Measurements from ENCODE around the gene ABLIM2. TPM values are rescaled to one million over a fixed set of nuclear protein-coding genes. Genes with fewer than 3 reads are reported as not detected.

ABLIM2 gene
- total and polyA plus RNA-seq, 10 of the 15 experiments (the other 5 are each of a cell fraction or from before 2014, with no cell fraction given), result 0.03 to 0.15 (median 0.05) TPM; not detected in 7

DNA sequence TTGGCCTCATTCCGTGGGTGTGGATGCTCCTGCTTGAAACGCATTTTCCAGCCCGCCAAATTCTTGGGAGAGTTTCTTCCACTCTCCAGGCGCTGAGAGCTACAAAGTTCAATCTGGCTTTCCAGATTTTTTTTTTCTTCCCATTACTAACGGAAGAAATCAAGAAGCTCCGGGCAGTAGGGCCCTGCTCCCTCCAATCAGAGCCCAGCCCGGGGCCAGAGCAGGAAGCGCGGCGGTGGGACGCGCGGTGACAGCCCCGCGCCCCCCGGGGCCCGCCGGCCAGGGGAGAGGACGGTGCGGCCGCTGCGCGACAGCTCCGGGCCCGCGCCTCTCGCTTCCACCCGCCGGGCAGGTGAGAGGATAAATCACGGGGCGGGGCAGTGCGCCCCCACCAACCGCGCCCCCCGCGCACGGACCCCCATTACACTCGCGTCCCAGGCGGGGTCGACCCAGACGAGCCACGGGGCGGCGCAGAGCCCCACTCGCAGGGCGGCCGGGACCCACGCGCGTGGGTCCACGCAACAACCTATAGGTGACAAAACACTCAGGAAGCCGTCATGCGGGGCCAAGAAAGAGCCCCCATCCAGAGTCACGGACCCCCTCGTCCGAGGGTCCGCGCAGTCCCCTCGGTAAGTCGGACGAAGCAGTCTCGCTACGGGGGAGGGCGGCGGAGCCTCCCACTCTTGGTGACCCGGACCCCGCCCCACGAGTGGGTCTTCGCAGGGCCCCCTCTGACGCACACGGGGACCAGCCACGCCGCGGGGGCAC is 219.8 kb downstream of the ABLIM2 start (continued):
- TF ChIP-seq SUPT20H (IDR thresholded peaks at IDR 0.05; ENCODE audit: borderline replicate concordance, control insufficient read depth, low read depth, low read length), result no peak
- TF ChIP-seq ZNF687 (IDR thresholded peaks at IDR 0.05), result no peak
- TF ChIP-seq ZNF217 (IDR thresholded peaks at IDR 0.05), result no peak

- Histone ChIP-seq H3K9me3 (replicated peaks; ENCODE audit: control insufficient read depth, insufficient read depth, low read length) (no peaks in the 10 kb centered on the region), H3K79me2 (ENCODE audit: control insufficient read depth, insufficient read depth, low read length) (no peaks in the 10 kb centered on the region), H3K4me1 (ENCODE audit: control insufficient read depth, insufficient read depth, low read length) (no peaks in the 10 kb centered on the region; the same call in 1 of the 2 replicates), H4K20me1 (ENCODE audit: control insufficient read depth, insufficient read depth) (no peaks in the 10 kb centered on the region), H3K27me3 (replicated peaks in 1 of 2; ENCODE audit: control insufficient read depth in 2 of 2, insufficient read depth in 2 of 2, low read length in 1 of 2) (peaks cover 0 to 8% of the 10 kb centered on the region in 2 experiments; a peak in 3 of 4 replicates), H3K36me3 (ENCODE audit: control insufficient read depth in 2 of 2, insufficient read depth in 2 of 2, low read length in 1 of 2) (no peaks in the 10 kb centered on the region), H3K4me2 (ENCODE audit: control insufficient read depth, insufficient read depth) (no peak overlapping the region), H3K27ac (ENCODE audit: control insufficient read depth, insufficient read depth) (no peak overlapping the region), H2AFZ (ENCODE audit: control insufficient read depth, low read depth, low read length) (no peak overlapping the region), H3K4me3 (no peak overlapping the region), H3K9ac (ENCODE audit: control insufficient read depth, insufficient read depth, low read length) (no peak overlapping the region)
- 14% methylated on average over 6 of the region's 6 CpGs for WGBS (ENCODE audit: insufficient coverage, insufficient replicate concordance, low lambda C conversion rate, missing lambda C conversion rate)
- ChIA-PET CTCF (no interaction called here), SMC1A (ENCODE audit: uncharacterized antibody, unreplicated experiment) (no interaction called here), RAD21 (ENCODE audit: unreplicated experiment) (no interaction called here), POLR2A (no interaction called here)
- ATAC-seq (no peak), DNase-seq (ENCODE audit: low read depth, low spot score) (no peak), FAIRE-seq (no peak)
- intact Hi-C loops (cut with micrococcal nuclease; ENCODE audit: unreplicated experiment) (no loop called here), in situ Hi-C loops (cut with MboI) (no loop called here)
- no TSS peak for BruUV-seq (replicated peaks)
- TF ChIP-seq EZH2 (IDR thresholded peaks at IDR 0.05; ENCODE audit: borderline replicate concordance, control insufficient read depth, low read depth, low read length), result no peak
- TF ChIP-seq, protein P1, sequence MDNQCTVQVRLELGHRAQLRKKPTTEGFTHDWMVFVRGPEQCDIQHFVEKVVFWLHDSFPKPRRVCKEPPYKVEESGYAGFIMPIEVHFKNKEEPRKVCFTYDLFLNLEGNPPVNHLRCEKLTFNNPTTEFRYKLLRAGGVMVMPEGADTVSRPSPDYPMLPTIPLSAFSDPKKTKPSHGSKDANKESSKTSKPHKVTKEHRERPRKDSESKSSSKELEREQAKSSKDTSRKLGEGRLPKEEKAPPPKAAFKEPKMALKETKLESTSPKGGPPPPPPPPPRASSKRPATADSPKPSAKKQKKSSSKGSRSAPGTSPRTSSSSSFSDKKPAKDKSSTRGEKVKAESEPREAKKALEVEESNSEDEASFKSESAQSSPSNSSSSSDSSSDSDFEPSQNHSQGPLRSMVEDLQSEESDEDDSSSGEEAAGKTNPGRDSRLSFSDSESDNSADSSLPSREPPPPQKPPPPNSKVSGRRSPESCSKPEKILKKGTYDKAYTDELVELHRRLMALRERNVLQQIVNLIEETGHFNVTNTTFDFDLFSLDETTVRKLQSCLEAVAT (IDR thresholded peaks at IDR 0.05), result no peak
- TF ChIP-seq CBX5 (IDR thresholded peaks at IDR 0.05; ENCODE audit: low read depth), result no peak
- no peak for TF ChIP-seq JUNB (IDR thresholded peaks at IDR 0.05)
- no peak for TF ChIP-seq SMAD5 (IDR thresholded peaks at IDR 0.05; ENCODE audit: low read depth)
- TF ChIP-seq EED (IDR thresholded peaks at IDR 0.05; ENCODE audit: low read depth), result no peak
- no peak for TF ChIP-seq RELA (IDR thresholded peaks at IDR 0.05; ENCODE audit: borderline replicate concordance, partially characterized antibody)
- no peak for TF ChIP-seq RAD51 (IDR thresholded peaks at IDR 0.05)
- TF ChIP-seq YY1 (IDR thresholded peaks at IDR 0.05; ENCODE audit: low read depth, low read length), result no peak
- no peak for TF ChIP-seq POU2F2 (IDR thresholded peaks at IDR 0.05; ENCODE audit: borderline replicate concordance, low read depth, low read length)
Observed at GRCh38 chr4:7938266-7938608, 220.4 kb downstream of the ABLIM2 start.
